PC-9 (cell line): ENCODE data around the gene TTC4.

Experiments
- EZH2 ChIP-seq: fragments of 200-600 bp; sonication (generic); IDR thresholded peaks from 2 replicates; pipeline ENCODE4 v1.8.0; 2017; ENCODE audit warnings: antibody characterized with exemption, low read depth
- TF ChIP-seq, protein P1 (sequence below): fragments of 200-600 bp; sonication (generic); conservative IDR thresholded peaks from 2 replicates; pipeline ENCODE4 v1.6.1; 2017; ENCODE audit warnings: mixed run types, antibody characterized with exemption, mild to moderate bottlenecking, moderate library complexity

DNA sequence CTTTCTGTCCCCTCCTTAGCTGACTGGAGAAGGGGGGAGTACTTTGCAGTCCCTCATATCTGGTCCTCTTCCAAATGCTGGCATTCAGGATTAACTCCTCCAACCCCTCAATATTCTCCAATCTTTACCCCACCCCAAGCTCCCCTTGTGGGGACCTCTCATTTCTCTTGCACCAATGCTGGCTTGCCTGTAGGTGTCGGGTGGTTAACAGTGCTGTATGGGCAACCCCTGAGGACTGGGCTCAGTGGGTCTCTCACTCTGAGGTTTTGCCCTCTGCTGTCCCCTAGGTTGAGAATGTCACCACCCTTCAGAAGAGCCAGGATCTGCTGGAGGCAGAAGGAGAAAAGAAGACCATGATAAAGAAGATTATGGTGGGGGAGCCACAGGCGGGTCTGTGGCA lies 47.1 kb upstream of the TTC4 start:
- TF ChIP-seq, protein P1, sequence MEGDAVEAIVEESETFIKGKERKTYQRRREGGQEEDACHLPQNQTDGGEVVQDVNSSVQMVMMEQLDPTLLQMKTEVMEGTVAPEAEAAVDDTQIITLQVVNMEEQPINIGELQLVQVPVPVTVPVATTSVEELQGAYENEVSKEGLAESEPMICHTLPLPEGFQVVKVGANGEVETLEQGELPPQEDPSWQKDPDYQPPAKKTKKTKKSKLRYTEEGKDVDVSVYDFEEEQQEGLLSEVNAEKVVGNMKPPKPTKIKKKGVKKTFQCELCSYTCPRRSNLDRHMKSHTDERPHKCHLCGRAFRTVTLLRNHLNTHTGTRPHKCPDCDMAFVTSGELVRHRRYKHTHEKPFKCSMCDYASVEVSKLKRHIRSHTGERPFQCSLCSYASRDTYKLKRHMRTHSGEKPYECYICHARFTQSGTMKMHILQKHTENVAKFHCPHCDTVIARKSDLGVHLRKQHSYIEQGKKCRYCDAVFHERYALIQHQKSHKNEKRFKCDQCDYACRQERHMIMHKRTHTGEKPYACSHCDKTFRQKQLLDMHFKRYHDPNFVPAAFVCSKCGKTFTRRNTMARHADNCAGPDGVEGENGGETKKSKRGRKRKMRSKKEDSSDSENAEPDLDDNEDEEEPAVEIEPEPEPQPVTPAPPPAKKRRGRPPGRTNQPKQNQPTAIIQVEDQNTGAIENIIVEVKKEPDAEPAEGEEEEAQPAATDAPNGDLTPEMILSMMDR: no peak
- no peak for TF ChIP-seq EZH2
